Tibial artery (tissue), 4 donors: ENCODE data around the gene OTX2.

Source experiments
- DNase-seq, 2 donors: peaks; one replicate each; pipeline ENCODE4 v3.0.0-alpha.2; 2019
- H3K27ac ChIP-seq, 2 donors: fragments of 200-600 bp; sonication (generic) in 1 of 2; 1 replicate in 1 of 2; 2 replicates in 1 of 2; pipeline ENCODE4 v1.5.1; 2018 to 2019; ENCODE audit warnings: mild to moderate bottlenecking in 1 of 2
- H3K27me3 ChIP-seq, 2 donors: fragments of 200-600 bp; sonication (generic) in 1 of 2; one replicate each; pipeline versions ENCODE4 v1.5.1 to v1.6.0; 2016 to 2019
- H3K36me3 ChIP-seq, 3 donors: fragments of 200-600 bp; sonication (generic) in 2 of 3; one replicate each; pipeline ENCODE4 v1.5.1; 2016 to 2019; ENCODE audit warnings: mild to moderate bottlenecking in 2 of 3
- H3K4me1 ChIP-seq, 4 donors: fragments of 200-600 bp; sonication (generic) in 2 of 4; 1 replicate in 3 of 4; 2 replicates in 1 of 4; pipeline ENCODE4 v1.5.1; 2016 to 2019
- H3K4me3 ChIP-seq, 2 donors: fragments of 200-600 bp; sonication (generic) in 1 of 2; 1 replicate in 1 of 2; 2 replicates in 1 of 2; pipeline ENCODE4 v1.5.1; 2018 to 2019; ENCODE audit warnings: mild to moderate bottlenecking in 2 of 2
- H3K9me3 ChIP-seq, 3 donors: fragments of 200-600 bp; sonication (generic) in 1 of 3; one replicate each; pipeline ENCODE4 v1.5.1; 2016 to 2019
- intact Hi-C: fragments of 100-400 bp; cut with DNase I; formaldehyde crosslinking; loops from one replicate; pipeline ENCODE4 v1.15.0; 2023; ENCODE audit warnings: low total_unique reads
- TF ChIP-seq, protein P1 (sequence below), 2 experiments: fragments of 200-600 bp in 1 of 2; fragments of 450-650 bp in 1 of 2; IDR thresholded peaks; one replicate each; pipeline ENCODE4 v1.5.1; 2017 to 2019; ENCODE audit warnings: antibody characterized with exemption in 2 of 2, mild to moderate bottlenecking in 1 of 2, moderate library complexity in 1 of 2

The OTX2 gene

DNA sequence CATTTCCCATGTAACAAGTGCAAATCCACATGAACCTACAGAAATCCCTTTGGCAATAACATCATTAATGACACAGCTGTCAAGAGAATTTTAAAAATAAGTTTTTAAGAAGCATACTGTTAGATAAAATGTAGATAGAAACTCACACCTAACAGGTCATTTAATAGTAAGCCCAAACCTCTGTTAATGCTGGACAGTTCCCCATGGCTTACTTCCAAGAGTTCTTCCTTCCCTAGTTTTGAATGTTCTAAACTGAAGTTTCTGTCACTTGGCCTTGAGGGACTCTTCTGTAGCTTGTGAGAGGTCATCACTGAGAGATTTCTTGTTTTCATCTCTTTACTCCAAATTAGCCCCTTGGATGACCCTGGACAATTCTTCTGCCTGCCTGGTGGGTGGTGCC lies 22.7 kb downstream of the OTX2 start:
- no peak for DNase-seq
- Histone ChIP-seq H3K9me3 (no peaks in the 10 kb centered on the region), H3K4me3 (no peak overlapping the region), H3K27me3 (peaks cover 0 to 10% of the 10 kb centered on the region in 2 donors), H3K36me3 (no peaks in the 10 kb centered on the region), H3K27ac (no peak overlapping the region), H3K4me1 (no peaks in the 10 kb centered on the region)
- intact Hi-C loops: no loop called here
- TF ChIP-seq, protein P1, sequence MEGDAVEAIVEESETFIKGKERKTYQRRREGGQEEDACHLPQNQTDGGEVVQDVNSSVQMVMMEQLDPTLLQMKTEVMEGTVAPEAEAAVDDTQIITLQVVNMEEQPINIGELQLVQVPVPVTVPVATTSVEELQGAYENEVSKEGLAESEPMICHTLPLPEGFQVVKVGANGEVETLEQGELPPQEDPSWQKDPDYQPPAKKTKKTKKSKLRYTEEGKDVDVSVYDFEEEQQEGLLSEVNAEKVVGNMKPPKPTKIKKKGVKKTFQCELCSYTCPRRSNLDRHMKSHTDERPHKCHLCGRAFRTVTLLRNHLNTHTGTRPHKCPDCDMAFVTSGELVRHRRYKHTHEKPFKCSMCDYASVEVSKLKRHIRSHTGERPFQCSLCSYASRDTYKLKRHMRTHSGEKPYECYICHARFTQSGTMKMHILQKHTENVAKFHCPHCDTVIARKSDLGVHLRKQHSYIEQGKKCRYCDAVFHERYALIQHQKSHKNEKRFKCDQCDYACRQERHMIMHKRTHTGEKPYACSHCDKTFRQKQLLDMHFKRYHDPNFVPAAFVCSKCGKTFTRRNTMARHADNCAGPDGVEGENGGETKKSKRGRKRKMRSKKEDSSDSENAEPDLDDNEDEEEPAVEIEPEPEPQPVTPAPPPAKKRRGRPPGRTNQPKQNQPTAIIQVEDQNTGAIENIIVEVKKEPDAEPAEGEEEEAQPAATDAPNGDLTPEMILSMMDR (IDR thresholded peaks at IDR 0.05): no peak

DNA sequence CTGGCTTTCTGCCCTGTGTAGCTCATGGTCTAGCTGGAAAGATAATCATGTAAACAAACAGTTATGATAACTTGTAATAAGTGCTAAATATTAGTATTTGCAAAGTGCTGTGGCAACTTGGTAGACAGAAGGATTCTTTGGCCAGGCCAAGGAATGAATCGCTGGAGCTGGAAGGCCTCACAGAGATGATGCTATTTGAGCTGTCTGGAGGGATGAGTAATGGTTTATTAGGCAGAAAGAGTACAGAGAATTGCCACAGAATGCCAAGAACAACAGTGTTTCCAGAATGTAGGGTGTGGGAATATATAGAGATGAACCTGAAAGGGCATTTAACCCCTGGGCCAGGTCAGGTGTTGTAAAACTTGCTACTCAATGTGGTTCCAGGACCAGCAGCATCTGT lies 27.6 kb downstream of the OTX2 start:
- Histone ChIP-seq H3K36me3 (no peaks in the 10 kb centered on the region), H3K27me3 (peaks cover 0 to 10% of the 10 kb centered on the region in 2 donors), H3K27ac (no peak overlapping the region), H3K4me3 (no peak overlapping the region), H3K4me1 (no peaks in the 10 kb centered on the region), H3K9me3 (no peaks in the 10 kb centered on the region)
- TF ChIP-seq, protein P1 (IDR thresholded peaks at IDR 0.05): no peak
- no peak for DNase-seq
- intact Hi-C loops: no loop called here

GRCh38 chr14:56774503-56774902 lies 35.8 kb downstream of the OTX2 start:
- no peaks in the 10 kb centered on the region for H3K4me1 ChIP-seq
- TF ChIP-seq, protein P1 (IDR thresholded peaks at IDR 0.05): no peak
- H3K27ac ChIP-seq: no peak overlapping the region
- no peaks in the 10 kb centered on the region for H3K9me3 ChIP-seq
- H3K36me3 ChIP-seq: no peaks in the 10 kb centered on the region
- no peaks in the 10 kb centered on the region for H3K27me3 ChIP-seq
- no peak for DNase-seq
- H3K4me3 ChIP-seq: no peak overlapping the region
- intact Hi-C loops: no loop called here

DNA sequence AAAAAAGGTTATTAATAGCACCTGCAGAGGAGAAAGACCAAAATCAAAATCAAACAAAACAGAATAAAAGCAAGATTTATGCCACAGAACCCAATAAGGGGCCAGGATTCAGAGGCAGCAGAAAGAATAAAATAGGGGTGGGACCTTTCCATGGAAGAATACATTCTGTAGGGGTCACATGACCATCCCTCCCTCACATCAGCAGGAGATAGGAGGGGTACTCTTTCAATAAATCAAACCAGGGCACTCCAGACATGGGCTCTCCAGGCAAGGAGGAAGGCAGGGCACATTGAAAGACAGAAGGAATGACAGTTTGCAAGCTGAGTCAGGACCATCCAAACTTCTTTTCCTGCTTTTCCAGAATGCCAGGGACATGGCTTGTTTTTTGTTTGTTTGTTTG lies 39.8 kb downstream of the OTX2 start:
- DNase-seq: no peak
- no peaks in the 10 kb centered on the region for H3K4me1 ChIP-seq
- H3K27me3 ChIP-seq: no peaks in the 10 kb centered on the region
- intact Hi-C loops: no loop called here
- no peaks in the 10 kb centered on the region for H3K9me3 ChIP-seq
- TF ChIP-seq, protein P1 (IDR thresholded peaks at IDR 0.05): no peak
- H3K27ac ChIP-seq: no peak overlapping the region
- H3K36me3 ChIP-seq: no peaks in the 10 kb centered on the region
- H3K4me3 ChIP-seq: no peak overlapping the region

- Histone ChIP-seq H3K4me3 (no peak overlapping the region), H3K36me3 (no peaks in the 10 kb centered on the region), H3K27ac (no peak overlapping the region), H3K27me3 (no peaks in the 10 kb centered on the region), H3K9me3 (no peaks in the 10 kb centered on the region), H3K4me1 (no peaks in the 10 kb centered on the region)
- TF ChIP-seq, protein P1 (IDR thresholded peaks at IDR 0.05): no peak
- intact Hi-C loops: no loop called here
- no peak for DNase-seq
Measured at GRCh38 chr14:56760164-56760914, 49.9 kb downstream of the OTX2 start.
